MCF 10A (cell line): ENCODE measurements around the gene SLX4IP. TPM values are rescaled to one million over a fixed set of nuclear protein-coding genes. Genes with fewer than 3 reads are reported as not detected.
A peak's percentile ranks its signal among the peaks of the same experiment; 100 is the strongest.

ENCODE experiments used
- BruUV-seq: library from RNA; stranded (reverse); fragments of 400-500 nt; replicated peaks from 2 replicates; lab custom pipeline; 2021; lab: Mats Ljungman, UMichigan
- CTCF ChIA-PET: fragments of 300-600 bp; sonication (Branson Sonifier 250); formaldehyde crosslinking; extraction: SDS; loops from one replicate; lab custom pipeline; 2021; ENCODE audit warnings: antibody characterized with exemption, inconsistent platforms; lab: Yijun Ruan, JAX
- POLR2A ChIA-PET: fragments of 300-600, 350-650 bp; sonication (Branson Sonifier 250); formaldehyde crosslinking; extraction: SDS; loops from one replicate; lab custom pipeline; 2020; ENCODE audit warnings: antibody characterized with exemption, inconsistent platforms; lab: Yijun Ruan, JAX
- DNase-seq: peaks from one replicate; pipeline ENCODE4 v3.0.0-alpha.2; 2018; ENCODE audit not compliant: unreplicated experiment
- H3K27ac Mint-ChIP-seq: one replicate; pipeline ENCODE4 v1.8.0; 2022; ENCODE audit warnings: mild to moderate bottlenecking, low read depth, mixed read lengths; ENCODE audit not compliant: unreplicated experiment
- H3K27me3 Mint-ChIP-seq: one replicate; pipeline ENCODE4 v1.8.0; 2022; ENCODE audit warnings: mixed read lengths; ENCODE audit not compliant: insufficient read depth, unreplicated experiment
- H3K36me3 Mint-ChIP-seq: one replicate; pipeline ENCODE4 v1.8.0; 2022; ENCODE audit warnings: mild to moderate bottlenecking, moderate library complexity, mixed read lengths; ENCODE audit not compliant: insufficient read depth, unreplicated experiment
- H3K4me1 Mint-ChIP-seq: one replicate; pipeline ENCODE4 v1.8.0; 2022; ENCODE audit warnings: mixed read lengths; ENCODE audit not compliant: insufficient read depth, unreplicated experiment
- H3K4me3 Mint-ChIP-seq: one replicate; pipeline ENCODE4 v1.8.0; 2022; ENCODE audit warnings: mild to moderate bottlenecking, moderate library complexity, mixed read lengths; ENCODE audit not compliant: unreplicated experiment
- H3K9me3 Mint-ChIP-seq: one replicate; pipeline ENCODE4 v1.8.0; 2022; ENCODE audit warnings: mixed read lengths; ENCODE audit not compliant: unreplicated experiment
- intact Hi-C: fragments of 100-400 bp; cut with micrococcal nuclease; formaldehyde crosslinking; loops from 2 replicates; pipeline ENCODE4 v1.14.1; 2022
- total RNA-seq: library from RNA; stranded (reverse); gene quantifications from 2 replicates; pipeline ENCODE4 v1.2.3, GENCODE V29; 2022
- TF ChIP-seq, protein P1 (sequence below): fragments of 200-600 bp; IDR thresholded peaks from one replicate; pipeline ENCODE4 v1.8.0; 2022; ENCODE audit warnings: antibody characterized with exemption, mild to moderate bottlenecking; ENCODE audit not compliant: unreplicated experiment

SLX4IP gene
- total RNA-seq, 1 experiment from 2014 or later, result 11.2 TPM

GRCh38 chr20:10427060-10427692 lies 7.9 kb upstream of the SLX4IP start:
- Mint-ChIP-seq H3K27me3 (no peaks in the 10 kb centered on the region), H3K9me3 (no peaks in the 10 kb centered on the region), H3K36me3 (peaks cover 46% of the 10 kb centered on the region), H3K4me3 (no peak overlapping the region), H3K27ac (peak overlapping the region; percentile 74), H3K4me1 (peaks cover 34% of the 10 kb centered on the region)
- TF ChIP-seq, protein P1, sequence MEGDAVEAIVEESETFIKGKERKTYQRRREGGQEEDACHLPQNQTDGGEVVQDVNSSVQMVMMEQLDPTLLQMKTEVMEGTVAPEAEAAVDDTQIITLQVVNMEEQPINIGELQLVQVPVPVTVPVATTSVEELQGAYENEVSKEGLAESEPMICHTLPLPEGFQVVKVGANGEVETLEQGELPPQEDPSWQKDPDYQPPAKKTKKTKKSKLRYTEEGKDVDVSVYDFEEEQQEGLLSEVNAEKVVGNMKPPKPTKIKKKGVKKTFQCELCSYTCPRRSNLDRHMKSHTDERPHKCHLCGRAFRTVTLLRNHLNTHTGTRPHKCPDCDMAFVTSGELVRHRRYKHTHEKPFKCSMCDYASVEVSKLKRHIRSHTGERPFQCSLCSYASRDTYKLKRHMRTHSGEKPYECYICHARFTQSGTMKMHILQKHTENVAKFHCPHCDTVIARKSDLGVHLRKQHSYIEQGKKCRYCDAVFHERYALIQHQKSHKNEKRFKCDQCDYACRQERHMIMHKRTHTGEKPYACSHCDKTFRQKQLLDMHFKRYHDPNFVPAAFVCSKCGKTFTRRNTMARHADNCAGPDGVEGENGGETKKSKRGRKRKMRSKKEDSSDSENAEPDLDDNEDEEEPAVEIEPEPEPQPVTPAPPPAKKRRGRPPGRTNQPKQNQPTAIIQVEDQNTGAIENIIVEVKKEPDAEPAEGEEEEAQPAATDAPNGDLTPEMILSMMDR, result peak; percentile 72
- ChIA-PET CTCF (interaction anchor here (0.5 to 8.8 kb wide), 87 partner anchors 8 to 1870 kb away, joined by 3 to 345 read pairs (median 4); partner anchors contain the start of genes ANKEF1 and SLX4IP), POLR2A (interaction anchor here (0.6 to 5.7 kb wide), 7 partner anchors 7 to 846 kb away, joined by 3 to 53 read pairs (median 4); partner anchors contain the start of genes MKKS and SLX4IP)
- no TSS peak for BruUV-seq
- intact Hi-C loops, result loop anchor here (1.0 to 10.0 kb wide), 5 partner anchors 110 to 810 kb away; no protein-coding TSS in a partner anchor
- DNase-seq, result peak; percentile 72

GRCh38 chr20:10428008-10428407 lies 7.1 kb upstream of the SLX4IP start:
- H3K4me1 Mint-ChIP-seq, result peaks cover 36% of the 10 kb centered on the region
- CTCF ChIA-PET, result interaction anchor here (0.6 to 8.8 kb wide), 29 partner anchors 9 to 1139 kb away, joined by 3 to 345 read pairs (median 7); no protein-coding TSS in a partner anchor

GRCh38 chr20:10429443-10429981 lies 5.6 kb upstream of the SLX4IP start:
- TF ChIP-seq, protein P1, result no peak
- CTCF ChIA-PET, result interaction anchor here (0.6 to 8.8 kb wide), 15 partner anchors 9 to 1022 kb away, joined by 3 to 345 read pairs (median 5); no protein-coding TSS in a partner anchor
- no peak for DNase-seq
- POLR2A ChIA-PET, result interaction anchor here (1.2 to 2.1 kb wide), 4 partner anchors 20 to 451 kb away, joined by 3 to 8 read pairs (median 4); no protein-coding TSS in a partner anchor
- H3K27ac Mint-ChIP-seq, result no peak overlapping the region
- no TSS peak for BruUV-seq
- peaks cover 36% of the 10 kb centered on the region for H3K4me1 Mint-ChIP-seq
- H3K36me3 Mint-ChIP-seq, result peaks cover 31% of the 10 kb centered on the region
- intact Hi-C loops, result loop anchor here (5.0 to 10.0 kb wide), 2 partner anchors 112 to 205 kb away; no protein-coding TSS in a partner anchor
- no peak overlapping the region for H3K4me3 Mint-ChIP-seq
- no peaks in the 10 kb centered on the region for H3K27me3 Mint-ChIP-seq
- no peaks in the 10 kb centered on the region for H3K9me3 Mint-ChIP-seq

More at GRCh38 chr20:10428008-10428407, 7.1 kb upstream of the SLX4IP start:
- no peak overlapping the region for H3K4me3 Mint-ChIP-seq
- H3K9me3 Mint-ChIP-seq, result no peaks in the 10 kb centered on the region
- peaks cover 40% of the 10 kb centered on the region for H3K36me3 Mint-ChIP-seq
- intact Hi-C loops, result loop anchor here (5.0 to 10.0 kb wide), 2 partner anchors 111 to 203 kb away; no protein-coding TSS in a partner anchor
- H3K27me3 Mint-ChIP-seq, result no peaks in the 10 kb centered on the region
- POLR2A ChIA-PET, result interaction anchor here (0.7 to 1.4 kb wide), 3 partner anchors 199 to 845 kb away, joined by 3 to 5 read pairs (median 4); no protein-coding TSS in a partner anchor
- no peak overlapping the region for H3K27ac Mint-ChIP-seq
- no peak for DNase-seq
- no TSS peak for BruUV-seq
- TF ChIP-seq, protein P1, result no peak
